T follicular helper cell (primary cell): ENCODE data around the gene DNTT.

Source experiments
- DNase-seq: peaks from one replicate; pipeline ENCODE4 v3.0.0-alpha.2; 2020; ENCODE audit warnings: low read depth

DNTT gene

DNA sequence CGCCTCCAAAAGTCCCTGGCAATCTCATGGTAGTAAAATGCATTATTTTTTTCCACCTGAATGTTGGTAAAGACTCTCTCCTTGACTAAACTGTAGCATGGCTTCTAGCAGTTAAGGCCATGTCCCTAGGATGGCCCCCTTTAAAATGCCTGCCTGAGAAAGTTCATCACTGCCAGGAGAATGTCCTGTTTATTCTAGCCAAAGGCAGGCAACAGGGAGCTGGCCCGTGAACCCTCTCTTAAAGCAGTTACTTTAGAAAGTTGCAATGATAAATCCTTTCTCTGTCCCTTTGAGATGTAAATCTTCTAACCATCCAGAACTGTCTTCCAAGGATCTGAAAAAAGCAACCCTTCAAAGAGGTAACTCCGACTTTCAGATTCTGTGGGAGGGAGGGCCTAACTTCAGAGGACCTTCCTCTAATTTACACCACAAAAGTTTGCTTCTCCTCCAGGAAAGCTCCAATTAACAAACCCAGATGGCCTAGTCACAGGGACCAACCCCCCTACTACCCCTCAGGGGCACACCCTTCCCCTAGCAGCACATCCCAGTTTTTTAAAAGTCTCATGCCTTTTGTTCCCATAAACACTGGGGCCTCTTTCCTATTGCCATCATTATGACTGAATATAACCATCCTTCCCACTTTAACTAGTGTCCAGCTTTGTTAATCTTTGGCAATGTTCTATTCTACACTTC is 5.5 kb downstream of the DNTT start:
- DNase-seq = no peak

DNA sequence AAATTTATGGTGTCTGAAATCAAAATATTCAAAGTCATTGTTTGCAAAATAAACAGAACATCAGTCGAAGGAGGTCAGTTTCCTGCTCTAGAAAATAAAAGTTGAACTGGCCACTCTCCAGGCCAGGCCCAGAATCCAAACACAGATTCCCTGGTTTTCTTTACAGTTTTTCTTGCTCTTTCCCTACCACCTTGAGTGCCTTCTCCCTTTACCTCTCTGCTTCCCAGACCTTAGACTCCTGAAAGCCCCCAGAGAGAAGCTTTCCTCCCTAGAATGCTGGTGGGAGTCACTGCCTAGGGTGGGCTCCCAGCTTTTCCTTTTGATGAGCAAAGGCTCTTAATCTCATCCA is 6.1 kb downstream of the DNTT start:
- no peak for DNase-seq

DNA sequence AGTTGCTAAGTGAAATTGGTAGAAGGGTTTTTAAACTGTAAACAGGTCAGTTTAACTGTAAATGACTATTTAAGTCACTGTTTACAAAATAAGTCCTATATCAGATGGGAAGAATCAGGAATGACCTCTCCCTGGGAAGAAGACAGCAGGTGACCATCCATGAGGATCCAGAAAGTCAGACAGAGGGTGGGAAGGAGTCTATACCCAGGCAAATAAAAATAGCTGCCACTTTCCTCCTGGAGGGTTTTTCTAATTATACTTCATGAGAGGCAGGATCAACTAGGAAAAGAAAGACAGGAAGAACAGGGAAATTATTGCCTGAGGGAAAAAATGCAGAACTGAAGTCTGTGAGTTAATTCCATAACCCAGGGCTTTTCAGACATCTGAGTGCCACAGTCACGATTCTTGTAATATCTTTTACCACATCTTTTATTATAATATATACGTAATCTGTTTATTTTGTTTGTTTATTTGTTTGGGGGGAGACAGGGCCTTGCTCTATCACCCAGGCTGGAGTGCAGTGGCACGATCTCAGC is 7.0 kb downstream of the DNTT start:
- DNase-seq = no peak

GRCh38 chr10:96313344-96313743 is 9.1 kb downstream of the DNTT start:
- DNase-seq = no peak

DNA sequence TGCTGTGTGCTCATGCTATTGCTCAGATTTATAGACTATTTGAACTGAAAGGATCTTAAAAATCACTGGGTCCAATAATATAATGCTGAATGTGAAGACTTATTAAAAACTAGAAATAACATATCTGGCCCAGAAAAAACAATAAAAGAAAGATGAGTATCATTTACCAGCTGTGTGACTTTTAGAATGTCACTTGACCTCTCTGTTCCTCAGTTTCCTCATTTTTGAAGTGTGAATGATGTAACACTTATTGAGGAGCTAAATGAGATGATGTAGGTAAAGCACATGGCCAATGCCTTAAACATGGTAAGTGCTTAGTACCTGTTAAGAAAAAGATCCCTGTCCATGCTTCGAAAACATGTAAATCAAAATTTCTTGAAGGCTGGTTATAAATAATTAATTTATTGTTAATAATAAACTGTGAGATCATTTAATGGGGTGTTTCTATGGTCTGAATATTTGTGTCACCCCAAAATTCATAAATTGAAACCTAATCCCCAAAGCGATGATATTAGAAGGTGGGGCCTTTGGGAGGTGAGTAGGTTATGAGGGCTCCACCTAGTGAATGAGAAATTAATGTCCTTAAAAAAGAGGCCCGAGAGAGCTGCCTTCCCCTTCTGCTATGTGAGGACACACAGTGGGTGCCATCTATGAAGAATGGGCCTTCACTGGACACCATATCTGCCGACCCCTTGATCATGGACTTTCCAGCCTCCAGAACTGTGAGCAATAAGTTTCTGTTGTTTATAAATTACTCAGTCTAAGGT is 13.0 kb downstream of the DNTT start:
- DNase-seq = no peak

DNA sequence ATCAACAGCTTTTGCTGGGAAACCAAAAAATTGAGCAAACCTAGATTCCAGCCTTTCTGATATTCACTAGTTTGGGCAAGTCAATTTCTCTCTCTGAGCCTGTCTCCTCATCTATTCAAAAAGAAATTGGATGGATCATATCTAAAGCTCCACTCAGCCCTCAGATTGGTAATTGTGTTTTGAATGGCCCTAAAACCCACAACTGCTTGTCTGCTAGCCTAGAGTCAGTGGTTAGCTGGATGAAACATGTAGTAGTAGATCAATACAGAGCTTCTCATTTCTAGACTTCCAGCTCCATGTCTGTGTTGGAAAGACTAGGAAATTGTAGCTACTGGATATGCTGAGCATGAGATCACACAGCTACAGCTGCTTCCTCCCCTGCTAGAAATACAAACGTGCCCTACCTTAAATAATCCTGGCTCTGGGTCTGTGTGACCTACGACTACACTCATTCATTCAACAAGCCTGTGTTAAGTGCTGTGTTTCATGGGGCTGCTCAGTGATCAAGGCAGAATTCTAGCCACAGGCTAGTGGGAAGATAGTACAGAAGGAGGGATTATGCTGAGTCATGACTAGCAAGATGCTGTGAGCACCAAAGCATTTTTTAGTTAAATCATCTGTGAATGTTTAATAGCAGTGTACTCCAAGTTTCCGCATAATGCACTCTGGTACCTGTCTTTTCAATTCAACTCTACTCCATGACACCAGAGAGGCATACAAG is 15.7 kb downstream of the DNTT start:
- no peak for DNase-seq

DNA sequence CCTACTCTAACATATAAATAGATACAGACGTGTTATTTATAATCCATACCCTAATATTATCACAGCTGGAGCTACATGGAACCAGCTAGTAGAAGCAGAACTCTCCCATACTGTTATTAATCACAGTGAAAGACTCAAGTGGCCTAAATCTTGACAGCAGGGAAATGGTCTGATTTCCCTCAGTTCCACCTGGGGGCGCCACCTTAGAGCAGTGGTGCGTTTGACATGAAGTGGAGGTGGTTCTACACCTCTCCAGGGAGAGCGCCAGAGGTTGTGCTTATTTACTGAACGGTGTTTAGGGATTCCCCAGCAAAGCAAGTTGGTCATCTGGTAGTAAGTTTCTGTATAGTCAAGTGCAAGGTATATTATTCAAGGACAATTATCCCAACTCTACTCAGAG is 17.6 kb downstream of the DNTT start:
- DNase-seq = no peak

DNA sequence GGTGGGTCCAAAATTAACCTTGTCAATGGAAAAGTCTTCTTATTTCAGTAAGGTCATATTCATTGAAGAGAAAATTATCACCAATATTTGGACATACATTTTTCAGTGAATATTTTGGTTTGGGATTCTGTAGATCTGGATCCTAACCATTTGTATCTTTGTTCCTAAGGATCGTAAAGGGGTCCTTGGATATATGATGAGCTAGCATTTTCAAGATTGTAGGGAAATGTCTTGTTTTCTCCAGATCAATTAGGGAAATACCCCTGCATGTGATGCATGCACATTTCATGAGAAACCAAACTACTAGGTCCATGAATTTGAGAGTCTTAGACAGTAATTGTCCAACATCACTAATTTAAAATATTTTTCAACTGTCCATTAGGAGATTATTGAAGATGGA is 18.0 kb downstream of the DNTT start:
- no peak for DNase-seq

GRCh38 chr10:96324447-96324846 is 20.2 kb downstream of the DNTT start:
- DNase-seq = no peak

GRCh38 chr10:96325719-96326373 is 21.6 kb downstream of the DNTT start:
- DNase-seq = no peak

DNA sequence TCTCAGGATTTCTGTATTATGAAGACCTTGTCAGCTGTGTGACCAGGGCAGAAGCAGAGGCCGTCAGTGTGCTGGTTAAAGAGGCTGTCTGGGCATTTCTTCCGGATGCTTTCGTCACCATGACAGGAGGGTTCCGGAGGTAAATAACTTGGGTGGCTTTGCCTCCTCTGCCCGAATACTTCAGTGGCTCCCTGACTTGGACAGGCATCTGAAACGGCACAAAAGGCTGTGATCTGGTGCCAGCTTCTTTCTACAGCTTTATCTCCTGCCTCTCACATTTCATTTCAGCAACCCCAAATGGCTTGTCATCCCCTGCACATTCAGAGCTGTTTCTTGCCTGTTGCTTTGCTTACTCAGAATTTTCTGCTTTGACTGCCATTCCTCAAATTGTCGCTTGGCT is 23.2 kb downstream of the DNTT start:
- DNase-seq = no peak

GRCh38 chr10:96333101-96333500 is 28.9 kb downstream of the DNTT start:
- DNase-seq = no peak

DNA sequence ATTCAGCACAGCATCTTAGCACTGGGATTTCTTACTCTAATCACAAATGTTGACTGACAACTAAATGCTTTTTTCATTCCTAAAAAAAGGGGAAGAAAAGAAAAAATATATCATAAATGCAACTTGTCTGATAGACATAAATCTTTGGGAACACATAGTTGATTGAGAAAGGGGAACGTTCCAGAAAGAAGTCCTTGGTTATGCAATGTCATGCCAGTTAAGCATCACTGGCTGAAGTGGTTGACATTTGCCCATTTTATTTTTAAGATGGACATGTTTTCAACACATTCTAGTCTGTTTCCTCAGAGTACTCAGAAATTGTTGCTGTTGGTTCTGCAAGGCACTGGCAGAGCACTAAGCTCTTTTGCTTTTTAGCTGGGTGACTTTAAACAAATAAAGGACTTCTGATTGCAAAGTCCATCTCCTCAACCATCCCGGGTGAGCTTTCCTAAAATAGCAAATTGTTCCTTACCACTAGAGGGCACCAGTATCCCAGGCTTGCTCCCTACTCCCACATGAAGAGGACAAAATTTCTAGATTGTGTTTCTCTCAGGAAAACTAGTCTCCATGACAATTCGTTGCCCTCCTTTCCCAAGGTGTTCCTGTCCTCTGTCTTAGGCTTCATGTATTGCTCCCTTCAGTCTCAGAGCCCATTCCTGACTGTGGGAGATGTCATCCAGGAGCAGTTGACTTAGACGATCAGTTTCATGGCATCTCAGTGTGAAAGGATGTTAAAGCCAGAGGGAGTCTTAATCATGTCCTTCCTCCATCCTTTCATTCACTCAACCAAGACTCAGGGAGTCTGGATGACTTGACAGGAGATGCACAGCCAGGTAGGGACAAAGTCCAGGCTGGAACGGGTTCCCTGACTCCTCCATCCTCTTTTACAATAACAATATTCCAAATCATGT is 30.6 kb downstream of the DNTT start:
- DNase-seq = no peak

- DNase-seq = no peak
Measured at GRCh38 chr10:96337106-96337505, 32.9 kb downstream of the DNTT start.

- DNase-seq = no peak
Measured at GRCh38 chr10:96338279-96338925, 34.2 kb downstream of the DNTT start.

GRCh38 chr10:96339383-96339782 is 35.1 kb downstream of the DNTT start:
- no peak for DNase-seq

DNA sequence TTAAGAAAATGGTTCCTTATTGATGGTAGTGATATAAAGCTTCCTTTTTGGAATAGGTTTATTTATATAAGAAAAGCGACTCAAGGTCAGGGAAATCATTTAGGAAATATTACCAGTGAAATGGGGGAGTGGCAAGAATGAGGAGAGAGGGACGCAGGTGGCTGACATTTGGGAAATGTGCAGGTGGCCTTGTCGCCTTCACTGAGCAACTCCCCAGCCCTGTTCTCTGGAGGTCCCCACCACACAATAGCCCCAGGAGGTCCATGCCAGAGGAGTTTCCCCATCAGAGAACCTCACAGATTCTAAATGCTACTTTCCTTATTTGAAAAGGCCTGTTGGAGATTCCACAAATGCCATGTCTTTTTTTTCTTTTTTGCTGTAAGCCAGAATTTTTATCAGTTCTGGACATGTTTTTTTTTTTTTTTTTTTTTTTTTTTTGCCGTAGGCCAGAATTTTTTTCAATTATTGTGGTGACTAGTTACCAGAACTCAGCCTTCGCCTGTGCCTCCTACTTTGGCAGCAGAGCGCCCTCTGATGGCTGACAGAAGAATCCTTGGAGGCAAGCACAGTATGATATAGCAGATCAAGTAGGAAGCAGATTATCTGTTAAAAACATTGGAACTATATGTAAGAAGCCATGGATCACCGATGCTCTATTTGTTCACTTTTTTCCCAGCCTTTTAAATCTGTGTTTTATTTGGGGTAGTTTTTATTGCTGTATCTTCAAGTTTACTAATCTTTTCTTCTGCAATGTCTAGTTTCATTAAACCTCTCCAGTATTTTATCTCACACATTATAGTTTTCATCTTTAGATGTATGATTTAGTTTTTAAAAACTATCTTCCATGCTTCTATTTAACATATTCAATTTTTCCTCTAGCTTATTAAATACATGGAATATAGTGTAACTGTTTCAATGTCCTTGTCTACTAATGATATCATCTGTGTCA is 36.0 kb downstream of the DNTT start:
- peak; percentile 33 for DNase-seq

DNA sequence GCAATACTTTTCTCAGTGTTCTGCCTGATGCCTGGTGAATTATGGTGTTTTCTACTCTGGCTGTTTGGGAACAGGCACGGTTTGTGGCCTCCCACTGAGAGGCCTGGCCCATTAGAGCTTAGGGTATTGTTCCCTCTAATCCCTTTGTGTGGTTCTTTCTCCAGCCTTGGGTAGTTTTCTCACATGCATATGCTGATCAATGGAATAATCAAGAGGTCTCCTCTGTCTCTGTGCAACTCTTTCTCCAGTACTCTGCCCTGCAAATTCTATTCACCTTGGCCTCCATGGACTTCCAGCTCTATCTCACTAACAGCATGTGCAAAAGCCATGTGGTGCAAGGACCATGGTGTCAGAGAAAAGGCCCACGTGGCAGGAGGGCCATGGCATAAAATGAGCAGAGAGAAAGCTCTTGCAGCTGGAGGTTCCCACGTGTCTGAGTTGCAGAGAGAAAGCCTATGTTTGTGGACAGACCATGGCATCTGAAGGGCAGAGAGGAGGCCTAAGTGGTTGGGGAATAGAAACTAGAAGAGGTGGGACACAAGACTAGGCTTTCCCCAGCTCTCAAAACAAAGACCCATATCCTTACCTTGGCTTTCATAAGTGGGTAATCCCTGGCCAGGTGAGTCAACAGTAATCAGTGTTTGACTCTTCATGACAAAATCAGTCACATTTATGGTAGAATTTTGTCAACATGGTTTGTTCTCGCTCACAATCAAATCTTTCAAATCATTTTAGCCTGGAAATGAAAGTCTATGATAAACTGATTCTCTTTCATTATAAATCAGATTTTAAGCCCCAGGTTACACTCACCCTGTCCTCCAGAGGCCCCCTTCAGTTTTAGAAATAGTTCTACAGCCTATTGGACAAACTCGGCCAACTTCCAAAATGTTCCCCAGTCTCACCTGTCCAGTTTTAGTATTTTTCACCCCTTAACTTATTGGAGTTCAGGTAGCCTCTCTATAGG is 37.3 kb downstream of the DNTT start:
- DNase-seq = no peak
